SK-N-SH treated with all-trans-retinoic acid at 6 μM for 48 hours (cell line): ENCODE measurements around the gene TANC1.

ENCODE experiments used
- ARNTL ChIP-seq: fragments of 450-650 bp; formaldehyde crosslinking; IDR thresholded peaks from 2 replicates; pipeline ENCODE4 v1.5.0; 2020; ENCODE audit warnings: low read depth, mild to moderate bottlenecking, moderate library complexity, borderline replicate concordance
- CREB5 ChIP-seq: fragments of 250-450 bp; sonication (Bioruptor Pico); IDR thresholded peaks from 2 replicates; pipeline ENCODE4 v1.5.1; 2020; ENCODE audit warnings: low read depth, mild to moderate bottlenecking, moderate library complexity
- ZC3H10 ChIP-seq: fragments of 250-450 bp; sonication (Bioruptor Pico); IDR thresholded peaks from 2 replicates; pipeline ENCODE4 v1.5.1; 2021; ENCODE audit warnings: mild to moderate bottlenecking, moderate library complexity
- TF ChIP-seq, protein P1 (sequence below): fragments of 250-450 bp; sonication (Bioruptor Pico); IDR thresholded peaks from 2 replicates; pipeline ENCODE4 v1.8.0; 2021; ENCODE audit warnings: low read depth, mild to moderate bottlenecking, moderate library complexity, borderline replicate concordance

- no peak for TF ChIP-seq CREB5 (CRISPR knock-in tag)
- TF ChIP-seq ZC3H10 (CRISPR knock-in tag) = no peak
- TF ChIP-seq, protein P1, sequence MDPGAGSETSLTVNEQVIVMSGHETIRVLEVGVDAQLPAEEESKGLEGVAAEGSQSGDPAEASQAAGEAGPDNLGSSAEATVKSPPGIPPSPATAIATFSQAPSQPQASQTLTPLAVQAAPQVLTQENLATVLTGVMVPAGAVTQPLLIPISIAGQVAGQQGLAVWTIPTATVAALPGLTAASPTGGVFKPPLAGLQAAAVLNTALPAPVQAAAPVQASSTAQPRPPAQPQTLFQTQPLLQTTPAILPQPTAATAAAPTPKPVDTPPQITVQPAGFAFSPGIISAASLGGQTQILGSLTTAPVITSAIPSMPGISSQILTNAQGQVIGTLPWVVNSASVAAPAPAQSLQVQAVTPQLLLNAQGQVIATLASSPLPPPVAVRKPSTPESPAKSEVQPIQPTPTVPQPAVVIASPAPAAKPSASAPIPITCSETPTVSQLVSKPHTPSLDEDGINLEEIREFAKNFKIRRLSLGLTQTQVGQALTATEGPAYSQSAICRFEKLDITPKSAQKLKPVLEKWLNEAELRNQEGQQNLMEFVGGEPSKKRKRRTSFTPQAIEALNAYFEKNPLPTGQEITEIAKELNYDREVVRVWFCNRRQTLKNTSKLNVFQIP (CRISPR knock-in tag) = no peak
- no peak for TF ChIP-seq ARNTL (CRISPR knock-in tag)
Observed at GRCh38 chr2:159133797-159134196, 165.4 kb downstream of the TANC1 start.
